ENCODE data around the gene ACIN1. TPM values are rescaled to one million over a fixed set of nuclear protein-coding genes. Genes with fewer than 3 reads are reported as not detected.

ACIN1 gene
- total and polyA plus RNA-seq, 2 of the 8 experiments (the other 6 are each of a cell fraction or from before 2014, with no cell fraction given), result 132 to 233 TPM

DNA sequence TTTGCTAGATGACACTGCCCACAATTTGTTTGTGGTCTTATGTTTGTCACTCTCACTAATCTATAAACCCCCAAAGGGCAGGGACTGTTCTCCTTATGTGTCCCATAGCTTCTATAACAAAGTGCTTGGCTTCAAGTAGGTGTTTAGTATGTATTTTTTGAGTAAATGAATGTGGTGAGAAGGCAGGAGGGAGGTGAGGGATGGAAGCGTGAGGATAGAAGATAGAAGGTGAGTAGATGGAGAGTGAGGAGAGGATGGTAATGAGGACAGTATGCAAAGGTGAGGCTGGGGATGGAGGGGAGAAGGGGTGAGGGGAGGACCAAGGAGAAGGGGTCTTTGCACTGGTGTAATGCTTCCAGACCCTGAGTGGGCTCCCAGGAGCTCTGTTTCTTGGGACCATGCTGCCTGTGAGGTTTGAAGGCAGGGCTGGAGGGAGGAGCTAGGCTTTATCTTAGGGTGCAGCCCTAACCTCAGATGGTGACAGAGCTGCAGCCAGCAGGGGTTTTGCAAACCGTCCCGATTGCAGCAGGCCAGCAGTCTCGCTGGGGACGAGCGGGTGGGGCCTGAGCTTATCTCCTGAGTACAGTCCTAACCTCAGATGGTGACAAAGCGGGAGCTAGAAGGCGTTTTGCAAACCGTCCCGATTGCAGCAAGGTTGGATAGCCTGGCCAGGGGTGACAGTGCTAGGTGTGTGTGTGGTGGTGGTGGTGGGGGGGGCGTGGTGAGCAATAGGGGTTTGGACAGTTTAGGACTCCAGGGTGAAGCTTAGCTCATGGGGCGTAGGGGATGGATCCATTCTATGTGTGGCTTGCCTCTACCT is 17.6 kb upstream of the ACIN1 start (continued):
- no peak for TF ChIP-seq TAF7 (optimal IDR thresholded peaks at IDR 0.05; ENCODE audit: borderline replicate concordance, low read depth, low read length)
